Left lobe of liver (tissue), 1 donor: Measurements from ENCODE around the gene XCR1. TPM values are rescaled to one million over a fixed set of nuclear protein-coding genes. Genes with fewer than 3 reads are reported as not detected.

Experiments used
- total RNA-seq: library from RNA; stranded (reverse); gene quantifications from one replicate; pipeline ENCODE4 v1.2.1, GENCODE V29; 2021
- donor health status: DM: no; HTN: yes; CAD: no.

Gene XCR1
- total RNA-seq, 1 donor from 2014 or later = not detected

Other genes starting within 250 kb of the XCR1 start
- gene SLC6A20, start 230.9 kb downstream of the XCR1 start, total RNA-seq = 0.08 TPM
- 7.7 TPM for gene LZTFL1, start 185.4 kb downstream of the XCR1 start, total RNA-seq
- gene CCR9, start 140.9 kb downstream of the XCR1 start, total RNA-seq = 0.15 TPM
- not detected for gene CXCR6, start 84.0 kb downstream of the XCR1 start, total RNA-seq
- gene FYCO1, start 31.7 kb downstream of the XCR1 start, total RNA-seq = 16.2 TPM
- 2.3 TPM for gene CCR1, start 180.8 kb upstream of the XCR1 start, total RNA-seq
- gene CCR3, start 215.0 kb upstream of the XCR1 start, total RNA-seq = not detected